H1 (cell line): ENCODE results near the gene INO80. TPM values are rescaled to one million over a fixed set of nuclear protein-coding genes. Genes with fewer than 3 reads are reported as not detected.

Source experiments
- CTCF ChIA-PET: fragments of 300-600 bp; sonication (Branson Sonifier 250); formaldehyde crosslinking; loops from one replicate; lab custom pipeline; 2021; ENCODE audit not compliant: partially characterized antibody; lab: Charles Lee
- POLR2A ChIA-PET: fragments of 300-600 bp; sonication (Branson Sonifier 250); formaldehyde crosslinking; loops from one replicate; lab custom pipeline; 2021; ENCODE audit warnings: inconsistent platforms; ENCODE audit not compliant: partially characterized antibody; lab: Charles Lee
- DNase-seq, 2 experiments: peaks; one replicate each; pipeline versions ENCODE4 v3.0.0 to v3.0.0-alpha.2; 2010 to 2022; ENCODE audit warnings: low spot score in 2 of 2, low read depth in 1 of 2, mixed read lengths in 1 of 2
- FAIRE-seq: peaks from 2 replicates; lab custom pipeline; 2011; peaks lifted over from hg19 to GRCh38; lab: Jason Lieb, UNC
- H2AFZ ChIP-seq: 2 replicates; pipeline ENCODE4 v1.8.1; 2012; ENCODE audit warnings: low read length, inconsistent platforms
- H2AK5ac ChIP-seq: 2 replicates; pipeline ENCODE4 v1.6.1; 2013; ENCODE audit warnings: low read depth, low read length
- H2BK120ac ChIP-seq: replicated peaks from 2 replicates; pipeline ENCODE3; 2013; ENCODE audit warnings: low read depth, low read length, inconsistent platforms
- H2BK12ac ChIP-seq: 2 replicates; pipeline ENCODE4 v1.6.1; 2013; ENCODE audit warnings: low read depth, low read length
- H2BK15ac ChIP-seq: 2 replicates; pipeline ENCODE4 v1.6.1; 2013; ENCODE audit warnings: low read length
- H2BK20ac ChIP-seq: 2 replicates; pipeline ENCODE4 v1.6.1; 2013; ENCODE audit warnings: low read length
- H2BK5ac ChIP-seq: 2 replicates; pipeline ENCODE4 v1.6.1; 2013; ENCODE audit warnings: low read depth, low read length
- H3K14ac ChIP-seq: 2 replicates; pipeline ENCODE4 v1.6.1; 2013; ENCODE audit warnings: inconsistent platforms; ENCODE audit not compliant: insufficient read length
- H3K18ac ChIP-seq: 2 replicates; pipeline ENCODE4 v1.6.1; 2013; ENCODE audit warnings: low read length; ENCODE audit errors: extremely low read depth
- H3K23ac ChIP-seq: 2 replicates; pipeline ENCODE4 v1.6.1; 2013; ENCODE audit warnings: inconsistent platforms; ENCODE audit not compliant: insufficient read length
- H3K23me2 ChIP-seq: 2 replicates; pipeline ENCODE4 v1.6.1; 2013; ENCODE audit warnings: low read depth, low read length
- H3K27ac ChIP-seq: 2 replicates; pipeline ENCODE4 v1.6.1; 2011; ENCODE audit warnings: low read depth, low read length, inconsistent platforms
- H3K27me3 ChIP-seq, 4 experiments: replicated peaks in 1 of 4; 1 replicate in 1 of 4; 2 replicates in 3 of 4; pipeline versions ENCODE4 v1.6.1 to v1.8.1; 2011 to 2013; ENCODE audit warnings: low read length in 3 of 4, mild to moderate bottlenecking in 3 of 4, inconsistent platforms in 2 of 4, mixed read lengths in 2 of 4, moderate library complexity in 1 of 4; ENCODE audit not compliant: control insufficient read depth in 3 of 4, insufficient read depth in 3 of 4; ENCODE audit errors: extremely low read depth in 1 of 4
- H3K36me3 ChIP-seq, 4 experiments: 2 replicates each; pipeline versions ENCODE4 v1.6.1 to v1.8.1; 2011 to 2013; ENCODE audit warnings: mild to moderate bottlenecking in 4 of 4, low read length in 3 of 4, moderate library complexity in 2 of 4, control low read depth in 1 of 4, inconsistent platforms in 1 of 4; ENCODE audit not compliant: insufficient read depth in 4 of 4, control insufficient read depth in 2 of 4
- H3K4ac ChIP-seq: replicated peaks from 2 replicates; pipeline ENCODE3; 2013; ENCODE audit warnings: low read length, low read depth, mixed read lengths, inconsistent platforms; ENCODE audit not compliant: insufficient read length
- H3K4me1 ChIP-seq, 4 experiments: replicated peaks in 1 of 4; 1 replicate in 1 of 4; 2 replicates in 3 of 4; pipeline versions ENCODE4 v1.6.1 to v1.8.1; 2011 to 2013; ENCODE audit warnings: low read length in 3 of 4, inconsistent platforms in 2 of 4, mixed read lengths in 1 of 4; ENCODE audit not compliant: insufficient read depth in 4 of 4, control insufficient read depth in 3 of 4
- H3K4me2 ChIP-seq, 2 experiments: 2 replicates each; pipeline versions ENCODE4 v1.6.1 to v1.8.1; 2011 to 2013; ENCODE audit warnings: low read depth in 2 of 2, low read length in 2 of 2, control low read depth in 1 of 2, inconsistent platforms in 1 of 2, mild to moderate bottlenecking in 1 of 2; ENCODE audit not compliant: insufficient read depth in 1 of 2
- H3K4me3 ChIP-seq, 4 experiments: fragments of 200-600, 300-600 bp in 1 of 4; sonication (generic), shearing (Covaris generic), sonication (Bioruptor Twin) in 1 of 4; 2 replicates each; pipeline versions ENCODE4 v1.5.1 to v1.8.1; 2011 to 2016; ENCODE audit warnings: low read length in 4 of 4, low read depth in 3 of 4, control low read depth in 2 of 4, inconsistent platforms in 2 of 4, mild to moderate bottlenecking in 2 of 4, mixed read lengths in 1 of 4, moderate library complexity in 1 of 4; ENCODE audit not compliant: insufficient read depth in 2 of 4; ENCODE audit errors: extremely low read depth in 1 of 4
- H3K56ac ChIP-seq: replicated peaks from 2 replicates; pipeline ENCODE3; 2013; ENCODE audit warnings: low read depth, mild to moderate bottlenecking, mixed read lengths, low read length, inconsistent platforms; ENCODE audit not compliant: insufficient read length
- H3K79me1 ChIP-seq: 2 replicates; pipeline ENCODE4 v1.6.1; 2013; ENCODE audit warnings: low read depth, low read length, control low read depth
- H3K79me2 ChIP-seq, 2 experiments: 2 replicates each; pipeline versions ENCODE4 v1.6.1 to v1.8.1; 2012 to 2013; ENCODE audit warnings: low read length in 2 of 2, mild to moderate bottlenecking in 2 of 2, inconsistent platforms in 1 of 2; ENCODE audit not compliant: insufficient read depth in 2 of 2, control insufficient read depth in 1 of 2
- H3K9ac ChIP-seq, 4 experiments: replicated peaks in 1 of 4; 1 replicate in 1 of 4; 2 replicates in 3 of 4; pipeline versions ENCODE4 v1.6.1 to v1.8.1; 2011 to 2013; ENCODE audit warnings: low read depth in 3 of 4, low read length in 3 of 4, control low read depth in 2 of 4, mild to moderate bottlenecking in 2 of 4, moderate library complexity in 2 of 4, inconsistent platforms in 1 of 4; ENCODE audit errors: extremely low read depth in 1 of 4
- H3K9me3 ChIP-seq, 2 experiments: 2 replicates each; pipeline versions ENCODE4 v1.6.1 to v1.8.1; 2012 to 2013; ENCODE audit warnings: mild to moderate bottlenecking in 2 of 2, moderate library complexity in 2 of 2, control low read depth in 1 of 2, inconsistent platforms in 1 of 2, low read depth in 1 of 2, low read length in 1 of 2, mixed read lengths in 1 of 2; ENCODE audit not compliant: insufficient read depth in 2 of 2
- H4K20me1 ChIP-seq, 2 experiments: replicated peaks in 1 of 2; 2 replicates each; pipeline versions ENCODE3 to v1.8.1; 2011 to 2013; ENCODE audit warnings: inconsistent platforms in 2 of 2, low read length in 2 of 2, mild to moderate bottlenecking in 1 of 2; ENCODE audit not compliant: insufficient read depth in 2 of 2, control insufficient read depth in 1 of 2
- H4K5ac ChIP-seq: 2 replicates; pipeline ENCODE4 v1.6.1; 2013; ENCODE audit warnings: low read length, low read depth, mixed read lengths, inconsistent platforms; ENCODE audit not compliant: insufficient read length
- H4K8ac ChIP-seq: 2 replicates; pipeline ENCODE4 v1.8.0; 2013; ENCODE audit warnings: mild to moderate bottlenecking, moderate library complexity, low read length, inconsistent platforms; ENCODE audit not compliant: insufficient read depth; ENCODE audit errors: extremely low read depth
- H4K91ac ChIP-seq: replicated peaks from 2 replicates; pipeline ENCODE3; 2013; ENCODE audit warnings: low read length, mixed read lengths, inconsistent platforms; ENCODE audit not compliant: insufficient read length
- BACH1 ChIP-seq: IDR thresholded peaks from 2 replicates; pipeline ENCODE4 v1.6.1; 2012; ENCODE audit warnings: low read length, improper control_type of control experiment
- BCL11A ChIP-seq, 2 experiments: IDR thresholded peaks; one replicate each; pipeline ENCODE4 v1.6.1; 2011; ENCODE audit warnings: low read depth in 2 of 2, low read length in 2 of 2, mild to moderate bottlenecking in 2 of 2
- CEBPB ChIP-seq: IDR thresholded peaks from 2 replicates; pipeline ENCODE4 v1.6.1; 2012; ENCODE audit warnings: low read depth, low read length
- CREB1 ChIP-seq: IDR thresholded peaks from 2 replicates; pipeline ENCODE4 v1.6.1; 2012; ENCODE audit warnings: inconsistent platforms
- EZH2 ChIP-seq: fragments of 200-600 bp; sonication (generic); IDR thresholded peaks from 2 replicates; pipeline ENCODE4 v1.7.1; 2012; ENCODE audit warnings: low read depth, mild to moderate bottlenecking, moderate library complexity, low read length, inconsistent platforms; ENCODE audit not compliant: severe bottlenecking
- GTF2F1 ChIP-seq: IDR thresholded peaks from 2 replicates; pipeline ENCODE4 v1.6.1; 2012; ENCODE audit warnings: low read depth, low read length, improper control_type of control experiment, borderline replicate concordance
- JUN ChIP-seq: IDR thresholded peaks from 2 replicates; pipeline ENCODE4 v1.6.1; 2011; ENCODE audit warnings: low read depth, mild to moderate bottlenecking, improper control_type of control experiment, low read length
- KDM4A ChIP-seq: IDR thresholded peaks from one replicate; pipeline ENCODE4 v1.7.1; 2012; ENCODE audit warnings: low read depth, mild to moderate bottlenecking, moderate library complexity, low read length, inconsistent platforms; ENCODE audit not compliant: severe bottlenecking
- MAX ChIP-seq: IDR thresholded peaks from 2 replicates; pipeline ENCODE4 v1.6.1; 2012; ENCODE audit warnings: inconsistent platforms
- NRF1 ChIP-seq: IDR thresholded peaks from 2 replicates; pipeline ENCODE4 v1.6.1; 2011; ENCODE audit warnings: mild to moderate bottlenecking, low read depth, low read length, improper control_type of control experiment
- PHF8 ChIP-seq: fragments of 200-600 bp; sonication (generic); conservative IDR thresholded peaks from 2 replicates; pipeline ENCODE4 v1.7.1; 2012; ENCODE audit warnings: low read depth, mild to moderate bottlenecking, inconsistent platforms, low read length, moderate library complexity
- POLR2A ChIP-seq, 2 experiments: IDR thresholded peaks; 1 replicate in 1 of 2; 2 replicates in 1 of 2; pipeline ENCODE4 v1.6.1; 2011; ENCODE audit warnings: low read depth in 2 of 2, low read length in 2 of 2, mild to moderate bottlenecking in 2 of 2; ENCODE audit errors: control extremely low read depth in 1 of 2
- RFX5 ChIP-seq: IDR thresholded peaks from 2 replicates; pipeline ENCODE4 v1.6.1; 2011; ENCODE audit warnings: low read depth, low read length, improper control_type of control experiment, borderline replicate concordance
- RXRA ChIP-seq: IDR thresholded peaks from 2 replicates; pipeline ENCODE4 v1.6.1; 2011; ENCODE audit warnings: low read depth, mild to moderate bottlenecking, low read length, moderate library complexity; ENCODE audit not compliant: insufficient read depth
- SRF ChIP-seq: IDR thresholded peaks from 2 replicates; pipeline ENCODE4 v1.6.1; 2011; ENCODE audit warnings: mild to moderate bottlenecking, low read depth, low read length, moderate library complexity
- TAF1 ChIP-seq: IDR thresholded peaks from 2 replicates; pipeline ENCODE4 v1.6.1; 2011; ENCODE audit warnings: mild to moderate bottlenecking, low read depth, low read length
- whole genome bisulfite sequencing, 2 experiments: shearing (Covaris generic) in 1 of 2; methylation state at CpG; one replicate each; pipeline versions ENCODE4 v1.1.6 to v1.1.7; 2013 to 2015; ENCODE audit warnings: low lambda C conversion rate in 2 of 2, mixed read lengths in 2 of 2, inconsistent platforms in 1 of 2, low coverage in 1 of 2, missing lambda C conversion rate in 1 of 2; ENCODE audit not compliant: insufficient replicate concordance in 2 of 2, insufficient coverage in 1 of 2, insufficient read length in 1 of 2; ENCODE audit errors: extremely low coverage in 1 of 2, missing lambda C conversion rate in 1 of 2; 5-methylcytosine and 5-hydroxymethylcytosine counted together
- polyA plus RNA-seq, 7 experiments: library from polyadenylated mRNA; depleted of rRNA in 3 of 7; stranded (reverse) in 5 of 7; unstranded in 2 of 7; fragments of >200 nt in 5 of 7; fragments of 200-250 nt in 2 of 7; gene quantifications; 1 replicate in 5 of 7; 2 replicates in 1 of 7; 4 replicates in 1 of 7; pipeline versions ENCODE4 v1.2.1 to v1.2.3, GENCODE V29; 2011 to 2013; ENCODE audit warnings: missing spikeins in 2 of 7, mixed read lengths in 2 of 7
- total RNA-seq: library from RNA; stranded (reverse); fragmentation: NEBNext Ultra II Directional; extraction: Animal tissue kit (Norgen Biotek cat#: 25700); gene quantifications from 2 replicates; pipeline ENCODE4 v1.2.1, GENCODE V29; 2021

INO80 gene
- total and polyA plus RNA-seq, 2 of the 8 experiments (the other 6 are each of a cell fraction or from before 2014, with no cell fraction given), result 4.3 to 24.5 TPM

GRCh38 chr15:41066516-41066915 is 49.6 kb downstream of the INO80 start:
- Histone ChIP-seq H2BK15ac (no peak overlapping the region), H2BK12ac (no peak overlapping the region), H3K27me3 (no peaks in the 10 kb centered on the region), H3K23me2 (no peaks in the 10 kb centered on the region), H2BK20ac (no peak overlapping the region), H3K4me1 (no peaks in the 10 kb centered on the region), H3K56ac (no peak overlapping the region), H2AK5ac (no peak overlapping the region), H4K8ac (no peak overlapping the region), H4K20me1 (peaks cover 0 to 1% of the 10 kb centered on the region in 2 experiments), H3K9me3 (peaks cover 8 to 9% of the 10 kb centered on the region in 2 experiments; a peak in 2 of 4 replicates), H3K4me2 (no peak overlapping the region), H3K14ac (no peak overlapping the region), H3K18ac (no peak overlapping the region), H4K91ac (no peak overlapping the region), H4K5ac (no peak overlapping the region), H3K79me2 (no peaks in the 10 kb centered on the region), H2BK5ac (no peak overlapping the region), H2BK120ac (no peak overlapping the region), H3K27ac (no peak overlapping the region), H2AFZ (no peak overlapping the region), H3K23ac (no peak overlapping the region), H3K79me1 (no peaks in the 10 kb centered on the region), H3K4ac (no peak overlapping the region), H3K36me3 (peaks cover 4 to 67% (median 40%) of the 10 kb centered on the region in 4 experiments), H3K9ac (no peak overlapping the region), H3K4me3 (no peak overlapping the region)
- FAIRE-seq, result no peak
- no peak for TF ChIP-seq BCL11A (IDR thresholded peaks at IDR 0.05; ENCODE audit: low read depth in 2 of 2, low read length in 2 of 2)
- TF ChIP-seq NRF1, result no peak
- no peak for TF ChIP-seq PHF8
- no peak for TF ChIP-seq POLR2A (IDR thresholded peaks at IDR 0.05; ENCODE audit: control extremely low read depth in 1 of 2, low read depth in 2 of 2, low read length in 2 of 2)
- no peak for TF ChIP-seq TAF1
- no peak for TF ChIP-seq JUN
- no peak for TF ChIP-seq EZH2
- no peak for TF ChIP-seq CREB1
- no peak for TF ChIP-seq GTF2F1
- no peak for TF ChIP-seq CEBPB
- TF ChIP-seq BACH1, result no peak
- TF ChIP-seq RXRA, result no peak
- TF ChIP-seq MAX, result no peak
- TF ChIP-seq RFX5, result no peak
- TF ChIP-seq SRF, result no peak
- no peak for TF ChIP-seq KDM4A
- WGBS, 2 experiments, result 84% methylated on average over 7 of the region's 7 CpGs; no CpG with 5 or more reads in 1 of the 2 experiments
- DNase-seq, result no peak
- CTCF ChIA-PET, result interaction anchor here (0.6 to 1.5 kb wide), 3 partner anchors 24 to 286 kb away, joined by 3 to 4 read pairs (median 4); no protein-coding TSS in a partner anchor
- POLR2A ChIA-PET, result no interaction called here
